H1 (cell line): ENCODE results near the gene VAPA. TPM values are rescaled to one million over a fixed set of nuclear protein-coding genes. Genes with fewer than 3 reads are reported as not detected.

ENCODE experiments used
- CTCF ChIA-PET: fragments of 300-600 bp; sonication (Branson Sonifier 250); formaldehyde crosslinking; loops from one replicate; lab custom pipeline; 2021; ENCODE audit not compliant: partially characterized antibody; lab: Charles Lee
- POLR2A ChIA-PET: fragments of 300-600 bp; sonication (Branson Sonifier 250); formaldehyde crosslinking; loops from one replicate; lab custom pipeline; 2021; ENCODE audit warnings: inconsistent platforms; ENCODE audit not compliant: partially characterized antibody; lab: Charles Lee
- DNase-seq, 2 experiments: peaks; one replicate each; pipeline versions ENCODE4 v3.0.0 to v3.0.0-alpha.2; 2010 to 2022; ENCODE audit warnings: low spot score in 2 of 2, low read depth in 1 of 2, mixed read lengths in 1 of 2
- FAIRE-seq: peaks from 2 replicates; lab custom pipeline; 2011; peaks lifted over from hg19 to GRCh38; lab: Jason Lieb, UNC
- H2AFZ ChIP-seq: 2 replicates; pipeline ENCODE4 v1.8.1; 2012; ENCODE audit warnings: low read length, inconsistent platforms
- H2AK5ac ChIP-seq: 2 replicates; pipeline ENCODE4 v1.6.1; 2013; ENCODE audit warnings: low read depth, low read length
- H2BK120ac ChIP-seq: replicated peaks from 2 replicates; pipeline ENCODE3; 2013; ENCODE audit warnings: low read depth, low read length, inconsistent platforms
- H2BK12ac ChIP-seq: 2 replicates; pipeline ENCODE4 v1.6.1; 2013; ENCODE audit warnings: low read depth, low read length
- H2BK15ac ChIP-seq: 2 replicates; pipeline ENCODE4 v1.6.1; 2013; ENCODE audit warnings: low read length
- H2BK20ac ChIP-seq: 2 replicates; pipeline ENCODE4 v1.6.1; 2013; ENCODE audit warnings: low read length
- H2BK5ac ChIP-seq: 2 replicates; pipeline ENCODE4 v1.6.1; 2013; ENCODE audit warnings: low read depth, low read length
- H3K14ac ChIP-seq: 2 replicates; pipeline ENCODE4 v1.6.1; 2013; ENCODE audit warnings: inconsistent platforms; ENCODE audit not compliant: insufficient read length
- H3K18ac ChIP-seq: 2 replicates; pipeline ENCODE4 v1.6.1; 2013; ENCODE audit warnings: low read length; ENCODE audit errors: extremely low read depth
- H3K23ac ChIP-seq: 2 replicates; pipeline ENCODE4 v1.6.1; 2013; ENCODE audit warnings: inconsistent platforms; ENCODE audit not compliant: insufficient read length
- H3K23me2 ChIP-seq: 2 replicates; pipeline ENCODE4 v1.6.1; 2013; ENCODE audit warnings: low read depth, low read length
- H3K27ac ChIP-seq: 2 replicates; pipeline ENCODE4 v1.6.1; 2011; ENCODE audit warnings: low read depth, low read length, inconsistent platforms
- H3K27me3 ChIP-seq, 4 experiments: replicated peaks in 1 of 4; 1 replicate in 1 of 4; 2 replicates in 3 of 4; pipeline versions ENCODE4 v1.6.1 to v1.8.1; 2011 to 2013; ENCODE audit warnings: low read length in 3 of 4, mild to moderate bottlenecking in 3 of 4, inconsistent platforms in 2 of 4, mixed read lengths in 2 of 4, moderate library complexity in 1 of 4; ENCODE audit not compliant: control insufficient read depth in 3 of 4, insufficient read depth in 3 of 4; ENCODE audit errors: extremely low read depth in 1 of 4
- H3K36me3 ChIP-seq, 4 experiments: 2 replicates each; pipeline versions ENCODE4 v1.6.1 to v1.8.1; 2011 to 2013; ENCODE audit warnings: mild to moderate bottlenecking in 4 of 4, low read length in 3 of 4, moderate library complexity in 2 of 4, control low read depth in 1 of 4, inconsistent platforms in 1 of 4; ENCODE audit not compliant: insufficient read depth in 4 of 4, control insufficient read depth in 2 of 4
- H3K4ac ChIP-seq: replicated peaks from 2 replicates; pipeline ENCODE3; 2013; ENCODE audit warnings: low read length, low read depth, mixed read lengths, inconsistent platforms; ENCODE audit not compliant: insufficient read length
- H3K4me1 ChIP-seq, 4 experiments: replicated peaks in 1 of 4; 1 replicate in 1 of 4; 2 replicates in 3 of 4; pipeline versions ENCODE4 v1.6.1 to v1.8.1; 2011 to 2013; ENCODE audit warnings: low read length in 3 of 4, inconsistent platforms in 2 of 4, mixed read lengths in 1 of 4; ENCODE audit not compliant: insufficient read depth in 4 of 4, control insufficient read depth in 3 of 4
- H3K4me2 ChIP-seq, 2 experiments: 2 replicates each; pipeline versions ENCODE4 v1.6.1 to v1.8.1; 2011 to 2013; ENCODE audit warnings: low read depth in 2 of 2, low read length in 2 of 2, control low read depth in 1 of 2, inconsistent platforms in 1 of 2, mild to moderate bottlenecking in 1 of 2; ENCODE audit not compliant: insufficient read depth in 1 of 2
- H3K4me3 ChIP-seq, 4 experiments: fragments of 200-600, 300-600 bp in 1 of 4; sonication (generic), shearing (Covaris generic), sonication (Bioruptor Twin) in 1 of 4; 2 replicates each; pipeline versions ENCODE4 v1.5.1 to v1.8.1; 2011 to 2016; ENCODE audit warnings: low read length in 4 of 4, low read depth in 3 of 4, control low read depth in 2 of 4, inconsistent platforms in 2 of 4, mild to moderate bottlenecking in 2 of 4, mixed read lengths in 1 of 4, moderate library complexity in 1 of 4; ENCODE audit not compliant: insufficient read depth in 2 of 4; ENCODE audit errors: extremely low read depth in 1 of 4
- H3K56ac ChIP-seq: replicated peaks from 2 replicates; pipeline ENCODE3; 2013; ENCODE audit warnings: low read depth, mild to moderate bottlenecking, mixed read lengths, low read length, inconsistent platforms; ENCODE audit not compliant: insufficient read length
- H3K79me1 ChIP-seq: 2 replicates; pipeline ENCODE4 v1.6.1; 2013; ENCODE audit warnings: low read depth, low read length, control low read depth
- H3K79me2 ChIP-seq, 2 experiments: 2 replicates each; pipeline versions ENCODE4 v1.6.1 to v1.8.1; 2012 to 2013; ENCODE audit warnings: low read length in 2 of 2, mild to moderate bottlenecking in 2 of 2, inconsistent platforms in 1 of 2; ENCODE audit not compliant: insufficient read depth in 2 of 2, control insufficient read depth in 1 of 2
- H3K9ac ChIP-seq, 4 experiments: replicated peaks in 1 of 4; 1 replicate in 1 of 4; 2 replicates in 3 of 4; pipeline versions ENCODE4 v1.6.1 to v1.8.1; 2011 to 2013; ENCODE audit warnings: low read depth in 3 of 4, low read length in 3 of 4, control low read depth in 2 of 4, mild to moderate bottlenecking in 2 of 4, moderate library complexity in 2 of 4, inconsistent platforms in 1 of 4; ENCODE audit errors: extremely low read depth in 1 of 4
- H3K9me3 ChIP-seq, 2 experiments: 2 replicates each; pipeline versions ENCODE4 v1.6.1 to v1.8.1; 2012 to 2013; ENCODE audit warnings: mild to moderate bottlenecking in 2 of 2, moderate library complexity in 2 of 2, control low read depth in 1 of 2, inconsistent platforms in 1 of 2, low read depth in 1 of 2, low read length in 1 of 2, mixed read lengths in 1 of 2; ENCODE audit not compliant: insufficient read depth in 2 of 2
- H4K20me1 ChIP-seq, 2 experiments: replicated peaks in 1 of 2; 2 replicates each; pipeline versions ENCODE3 to v1.8.1; 2011 to 2013; ENCODE audit warnings: inconsistent platforms in 2 of 2, low read length in 2 of 2, mild to moderate bottlenecking in 1 of 2; ENCODE audit not compliant: insufficient read depth in 2 of 2, control insufficient read depth in 1 of 2
- H4K5ac ChIP-seq: 2 replicates; pipeline ENCODE4 v1.6.1; 2013; ENCODE audit warnings: low read length, low read depth, mixed read lengths, inconsistent platforms; ENCODE audit not compliant: insufficient read length
- H4K8ac ChIP-seq: 2 replicates; pipeline ENCODE4 v1.8.0; 2013; ENCODE audit warnings: mild to moderate bottlenecking, moderate library complexity, low read length, inconsistent platforms; ENCODE audit not compliant: insufficient read depth; ENCODE audit errors: extremely low read depth
- H4K91ac ChIP-seq: replicated peaks from 2 replicates; pipeline ENCODE3; 2013; ENCODE audit warnings: low read length, mixed read lengths, inconsistent platforms; ENCODE audit not compliant: insufficient read length
- CREB1 ChIP-seq: IDR thresholded peaks from 2 replicates; pipeline ENCODE4 v1.6.1; 2012; ENCODE audit warnings: inconsistent platforms
- FOSL1 ChIP-seq: IDR thresholded peaks from 2 replicates; pipeline ENCODE4 v1.6.1; 2011; ENCODE audit warnings: mild to moderate bottlenecking, low read depth, low read length, moderate library complexity; ENCODE audit not compliant: insufficient read depth
- HDAC6 ChIP-seq: IDR thresholded peaks from one replicate; pipeline ENCODE4 v1.7.1; 2012; ENCODE audit warnings: low read depth, mild to moderate bottlenecking, inconsistent platforms, low read length, moderate library complexity
- NRF1 ChIP-seq: IDR thresholded peaks from 2 replicates; pipeline ENCODE4 v1.6.1; 2011; ENCODE audit warnings: mild to moderate bottlenecking, low read depth, low read length, improper control_type of control experiment
- WGBS, 2 experiments: shearing (Covaris generic) in 1 of 2; methylation state at CpG; one replicate each; pipeline versions ENCODE4 v1.1.6 to v1.1.7; 2013 to 2015; ENCODE audit warnings: low lambda C conversion rate in 2 of 2, mixed read lengths in 2 of 2, inconsistent platforms in 1 of 2, low coverage in 1 of 2, missing lambda C conversion rate in 1 of 2; ENCODE audit not compliant: insufficient replicate concordance in 2 of 2, insufficient coverage in 1 of 2, insufficient read length in 1 of 2; ENCODE audit errors: extremely low coverage in 1 of 2, missing lambda C conversion rate in 1 of 2; 5-methylcytosine and 5-hydroxymethylcytosine counted together
- polyA plus RNA-seq, 7 experiments: library from polyadenylated mRNA; depleted of rRNA in 3 of 7; stranded (reverse) in 5 of 7; unstranded in 2 of 7; fragments of >200 nt in 5 of 7; fragments of 200-250 nt in 2 of 7; gene quantifications; 1 replicate in 5 of 7; 2 replicates in 1 of 7; 4 replicates in 1 of 7; pipeline versions ENCODE4 v1.2.1 to v1.2.3, GENCODE V29; 2011 to 2013; ENCODE audit warnings: missing spikeins in 2 of 7, mixed read lengths in 2 of 7
- total RNA-seq: library from RNA; stranded (reverse); fragmentation: NEBNext Ultra II Directional; extraction: Animal tissue kit (Norgen Biotek cat#: 25700); gene quantifications from 2 replicates; pipeline ENCODE4 v1.2.1, GENCODE V29; 2021

Gene VAPA
- total and polyA plus RNA-seq, 2 of the 8 experiments (the other 6 are each of a cell fraction or from before 2014, with no cell fraction given), result 79.7 to 130 TPM

DNA sequence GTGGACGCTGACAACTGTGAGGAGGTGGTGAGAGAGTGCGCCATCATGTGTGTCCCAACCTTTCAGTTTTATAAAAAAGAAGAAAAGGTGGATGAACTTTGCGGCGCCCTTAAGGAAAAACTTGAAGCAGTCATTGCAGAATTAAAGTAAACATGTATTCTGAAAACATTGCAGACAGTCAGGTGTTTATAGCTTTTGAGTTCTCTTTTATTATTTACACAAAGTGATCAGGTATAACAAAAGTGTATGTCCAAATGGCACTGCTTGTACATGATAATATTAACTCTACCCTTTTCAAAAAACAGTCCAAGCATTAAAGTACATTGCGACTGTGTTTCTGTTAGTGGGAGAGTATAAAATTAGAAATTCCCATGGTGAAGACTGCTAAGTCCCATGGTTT lies 25.8 kb upstream of the VAPA start:
- Histone ChIP-seq H3K79me2 (no peaks in the 10 kb centered on the region), H3K9me3 (no peaks in the 10 kb centered on the region), H3K14ac (no peak overlapping the region), H2AK5ac (no peak overlapping the region), H2BK12ac (no peak overlapping the region), H2BK15ac (no peak overlapping the region), H2BK120ac (no peak overlapping the region), H2BK5ac (no peak overlapping the region), H4K91ac (no peak overlapping the region), H3K36me3 (no peaks in the 10 kb centered on the region), H3K79me1 (no peaks in the 10 kb centered on the region), H3K56ac (no peak overlapping the region), H3K4me1 (no peaks in the 10 kb centered on the region), H2BK20ac (no peak overlapping the region), H3K4me3 (no peak overlapping the region), H2AFZ (no peak overlapping the region), H3K4ac (no peak overlapping the region), H3K9ac (no peak overlapping the region), H4K8ac (no peak overlapping the region), H4K5ac (no peak overlapping the region), H3K27me3 (no peaks in the 10 kb centered on the region), H3K4me2 (no peak overlapping the region), H3K23me2 (no peaks in the 10 kb centered on the region), H4K20me1 (no peaks in the 10 kb centered on the region), H3K23ac (no peak overlapping the region), H3K27ac (no peak overlapping the region), H3K18ac (no peak overlapping the region)
- 93% methylated on average over 5 of the region's 5 CpGs; no CpG with 5 or more reads in 1 of the 2 experiments for WGBS, 2 experiments
- POLR2A ChIA-PET, result no interaction called here
- DNase-seq (no peak), FAIRE-seq (no peak)
- CTCF ChIA-PET, result no interaction called here
- no peak for TF ChIP-seq NRF1
- no peak for TF ChIP-seq CREB1
- TF ChIP-seq HDAC6, result no peak
- TF ChIP-seq FOSL1, result no peak
